RWPE1 (cell line): ENCODE measurements around the gene SMU1.
A peak's percentile ranks its signal among the peaks of the same experiment; 100 is the strongest.

Source experiments
- CTCF ChIA-PET: fragments of 350-600 bp; sonication (Branson Sonifier 250); formaldehyde crosslinking; extraction: SDS; loops from one replicate; lab custom pipeline; 2021; lab: Yijun Ruan, JAX
- POLR2A ChIA-PET: fragments of 400-600 bp; formaldehyde crosslinking; extraction: SDS; loops from one replicate; lab custom pipeline; 2020; ENCODE audit warnings: antibody characterized with exemption; ENCODE audit not compliant: low non-redundant PET; lab: Yijun Ruan, JAX
- DNase-seq: peaks from one replicate; pipeline ENCODE4 v3.0.0; 2012; ENCODE audit warnings: low spot score
- H3K27ac ChIP-seq: fragments of 450-650 bp; 2 replicates; pipeline ENCODE4 v1.5.1; 2017
- CTCF ChIP-seq: fragments of 450-650 bp; conservative IDR thresholded peaks from 2 replicates; pipeline ENCODE4 v1.5.1; 2017; ENCODE audit warnings: low read depth, mild to moderate bottlenecking

Gene SMU1

GRCh38 chr9:33065157-33066076 lies 11.1 kb downstream of the SMU1 start:
- TF ChIP-seq CTCF = no peak
- H3K27ac ChIP-seq = no peak overlapping the region
- ChIA-PET CTCF (interaction anchor here (0.5 kb wide), 1 partner anchor 11 kb away, joined by 3 read pairs; the partner anchor contains the start of gene SMU1), POLR2A (no interaction called here)
- DNase-seq = no peak

- CTCF ChIA-PET = no interaction called here
- POLR2A ChIA-PET = no interaction called here
- TF ChIP-seq CTCF = no peak
These were observed 25.3 kb downstream of the SMU1 start for GRCh38 chr9:33051144-33051543.

GRCh38 chr9:33049680-33050361 lies 26.7 kb downstream of the SMU1 start:
- CTCF ChIA-PET = no interaction called here
- no peak for DNase-seq
- no peak overlapping the region for H3K27ac ChIP-seq
- no peak for TF ChIP-seq CTCF
- POLR2A ChIA-PET = no interaction called here

More at GRCh38 chr9:33051144-33051543, 25.3 kb downstream of the SMU1 start:
- DNase-seq = no peak
- H3K27ac ChIP-seq = no peak overlapping the region

GRCh38 chr9:33048054-33048465 lies 28.4 kb downstream of the SMU1 start:
- DNase-seq = no peak
- CTCF ChIA-PET = interaction anchor here (0.6 to 0.7 kb wide), 2 partner anchors 38 to 428 kb away, joined by 3 to 4 read pairs; no protein-coding TSS in a partner anchor
- H3K27ac ChIP-seq = no peak overlapping the region
- no peak for TF ChIP-seq CTCF
- POLR2A ChIA-PET = no interaction called here

GRCh38 chr9:33046061-33046460 lies 30.4 kb downstream of the SMU1 start:
- H3K27ac ChIP-seq = no peak overlapping the region
- no peak for TF ChIP-seq CTCF
- DNase-seq = no peak
- POLR2A ChIA-PET = no interaction called here
- CTCF ChIA-PET = interaction anchor here (0.6 kb wide), 1 partner anchor 27 kb away, joined by 3 read pairs; no protein-coding TSS in a partner anchor

GRCh38 chr9:33044677-33045282 lies 31.7 kb downstream of the SMU1 start:
- ChIA-PET POLR2A (interaction anchor here (1.4 kb wide), 1 partner anchor 20 kb away, joined by 3 read pairs; the partner anchor contains the start of gene DNAJA1), CTCF (interaction anchor here (0.6 kb wide), 1 partner anchor 15 kb away, joined by 3 read pairs; no protein-coding TSS in a partner anchor)
- peak; percentile 48 for DNase-seq
- peak overlapping the region; percentile 95 for H3K27ac ChIP-seq
- TF ChIP-seq CTCF = peak; percentile 66
